Measurements from ENCODE around the gene FNDC10.
A peak's percentile ranks its signal among the peaks of the same experiment; 100 is the strongest.
"Not testable (repeated sequence)": the region's sequence is repeated elsewhere in the genome, so short reads cannot be mapped to it uniquely, and the experiment has no call there.

The FNDC10 gene

DNA sequence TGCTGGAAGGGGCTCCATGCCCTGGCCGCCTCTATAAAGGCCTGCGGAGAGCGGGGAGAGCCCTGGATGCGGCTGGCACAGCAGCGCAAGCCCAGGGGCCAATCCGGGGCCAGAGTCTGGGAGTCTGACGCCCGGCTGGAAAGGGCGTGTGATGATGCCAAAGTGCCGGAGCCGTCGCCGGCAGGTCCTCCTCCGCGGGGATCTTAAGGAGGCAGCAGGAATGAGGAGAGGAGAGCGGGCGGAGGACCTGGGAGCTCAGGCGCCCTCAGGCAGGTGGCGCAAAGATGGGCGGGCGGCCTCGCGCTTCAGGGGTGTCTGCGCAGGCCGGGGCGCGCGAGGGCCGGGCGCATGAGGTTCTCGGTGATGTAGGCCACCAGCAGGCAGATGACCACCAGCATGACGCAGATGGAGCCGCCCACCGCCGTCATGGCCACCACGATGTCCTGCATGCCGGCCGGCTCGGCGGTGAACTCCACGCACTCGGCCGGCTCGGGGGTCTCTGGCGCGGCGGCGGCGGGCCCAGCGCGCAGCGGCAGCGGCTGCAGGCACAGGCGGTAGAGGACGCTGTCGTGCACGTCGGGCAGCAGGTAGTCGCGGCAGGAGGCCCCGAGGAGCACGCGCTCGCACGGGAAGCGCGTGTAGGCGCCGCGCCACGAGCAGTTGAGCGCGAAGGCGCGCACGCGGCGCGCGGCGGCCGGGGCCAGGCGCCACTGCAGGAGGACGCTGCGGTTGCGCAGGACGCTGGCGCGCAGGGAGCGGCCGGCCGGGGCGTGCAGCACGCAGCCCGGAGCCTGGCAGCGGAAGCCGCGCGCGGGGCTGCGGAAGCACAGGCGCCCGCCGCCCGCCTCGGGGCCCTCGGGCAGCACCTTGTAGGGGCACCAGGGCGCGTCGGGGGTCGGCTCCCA lies 653 bp downstream of the FNDC10 start:
- DNase-seq (ENCODE audit: low read depth in 2 of 2): no peak

- DNase-seq (ENCODE audit: low read depth in 2 of 2): no peak
Observed at GRCh38 chr1:1598720-1599029, 1.3 kb downstream of the FNDC10 start.

DNA sequence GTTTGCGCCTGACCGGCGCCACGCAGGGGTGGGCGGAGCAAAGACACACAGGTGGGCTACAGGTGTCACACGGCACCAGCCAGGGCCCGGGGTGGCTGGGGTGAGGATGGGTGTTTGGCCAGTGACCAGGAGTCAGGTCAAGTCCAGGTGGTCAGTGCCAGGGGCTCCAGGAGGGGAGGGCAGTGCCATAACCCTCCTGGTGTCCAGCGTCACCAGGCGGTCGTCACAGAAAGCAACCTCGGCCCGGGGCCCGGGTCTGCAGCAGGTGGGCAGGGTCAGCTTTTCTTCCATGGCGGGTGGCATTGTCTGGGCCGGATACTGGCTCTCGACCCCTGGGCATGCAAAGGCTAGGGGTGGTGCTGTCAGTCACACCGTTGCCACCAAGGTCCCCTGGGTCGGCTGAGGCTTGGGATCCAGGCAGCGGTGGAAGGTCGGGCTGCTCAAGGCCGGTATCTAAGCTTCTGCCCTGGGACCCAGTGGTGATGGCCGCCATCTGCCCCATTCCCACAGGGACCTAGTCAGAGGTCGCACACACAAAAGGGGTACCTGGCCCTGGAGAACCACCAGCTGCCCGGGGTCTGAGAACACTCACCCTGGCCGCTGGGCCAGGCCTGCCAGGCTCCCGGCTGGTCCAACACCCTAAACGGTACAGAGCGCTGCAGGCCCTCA lies 1.8 kb downstream of the FNDC10 start:
- no peak for DNase-seq (ENCODE audit: low read depth in 2 of 2)

GRCh38 chr1:1597275-1597930 lies 2.5 kb downstream of the FNDC10 start:
- DNase-seq (ENCODE audit: low read depth in 2 of 2): no peak

DNA sequence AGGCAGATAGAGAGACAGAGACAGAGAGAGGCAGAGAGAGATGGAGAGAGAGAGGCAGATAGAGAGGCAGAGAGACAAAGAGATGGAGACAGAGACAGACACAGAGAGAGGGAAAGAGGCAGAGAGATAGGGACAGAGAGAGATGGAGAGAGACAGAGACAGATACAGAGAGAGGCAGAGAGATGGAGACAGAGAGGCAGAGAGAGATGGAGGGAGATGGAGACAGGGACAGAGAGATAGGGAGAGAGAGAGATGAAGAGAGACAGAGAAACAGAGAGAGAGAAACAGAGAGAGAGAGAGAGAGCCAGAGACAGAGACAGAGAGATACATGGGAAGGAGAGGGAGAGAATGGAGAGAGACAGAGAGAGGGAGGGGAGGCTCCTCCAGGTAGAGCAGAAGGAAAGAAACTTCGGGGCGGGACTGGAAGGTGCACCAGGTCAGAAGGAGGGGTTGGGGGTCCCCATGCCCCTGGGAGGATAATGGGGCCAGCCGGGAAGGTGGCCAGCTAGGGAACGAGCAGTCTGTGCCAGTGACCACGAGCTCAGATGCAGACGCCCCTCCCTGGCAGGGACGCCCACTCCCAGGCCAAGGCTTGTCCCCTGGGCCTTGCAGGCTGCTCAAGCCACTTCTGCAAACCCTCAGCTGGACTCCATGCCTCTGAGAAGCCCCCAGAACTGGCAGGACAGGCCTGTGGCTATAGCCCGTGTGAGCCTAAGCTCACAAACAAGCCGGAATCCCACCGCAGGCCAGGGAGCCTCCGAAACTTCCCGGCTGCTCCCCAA lies 3.3 kb downstream of the FNDC10 start:
- no peak for DNase-seq (ENCODE audit: low read depth in 2 of 2)

DNA sequence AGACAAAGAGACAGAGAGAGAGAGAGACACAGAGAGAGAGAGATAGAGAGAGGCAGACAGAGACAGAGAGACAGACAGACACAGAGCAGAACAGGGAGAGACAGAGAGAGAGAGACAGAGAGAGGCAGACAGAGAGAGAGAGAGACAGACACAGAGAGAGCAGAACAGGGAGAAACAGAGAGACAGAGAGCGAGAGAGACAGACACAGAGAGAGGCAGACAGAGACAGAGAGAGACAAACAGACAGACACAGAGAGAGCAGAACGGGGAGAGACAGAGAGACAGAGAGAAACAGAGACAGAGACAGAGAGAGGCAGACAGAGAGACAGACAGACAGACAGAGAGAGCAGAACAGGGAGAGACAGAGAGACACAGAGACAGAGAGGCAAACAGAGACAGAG lies 4.6 kb downstream of the FNDC10 start:
- DNase-seq (ENCODE audit: low read depth in 2 of 2): not testable (repeated sequence)

GRCh38 chr1:1594602-1595260 lies 5.2 kb downstream of the FNDC10 start:
- no peak for DNase-seq (ENCODE audit: low read depth in 2 of 2)

GRCh38 chr1:1593834-1594601 lies 5.9 kb downstream of the FNDC10 start:
- no peak for DNase-seq (ENCODE audit: low read depth in 2 of 2)

GRCh38 chr1:1591452-1591851 lies 8.5 kb downstream of the FNDC10 start:
- no peak for DNase-seq (ENCODE audit: low read depth in 2 of 2)

DNA sequence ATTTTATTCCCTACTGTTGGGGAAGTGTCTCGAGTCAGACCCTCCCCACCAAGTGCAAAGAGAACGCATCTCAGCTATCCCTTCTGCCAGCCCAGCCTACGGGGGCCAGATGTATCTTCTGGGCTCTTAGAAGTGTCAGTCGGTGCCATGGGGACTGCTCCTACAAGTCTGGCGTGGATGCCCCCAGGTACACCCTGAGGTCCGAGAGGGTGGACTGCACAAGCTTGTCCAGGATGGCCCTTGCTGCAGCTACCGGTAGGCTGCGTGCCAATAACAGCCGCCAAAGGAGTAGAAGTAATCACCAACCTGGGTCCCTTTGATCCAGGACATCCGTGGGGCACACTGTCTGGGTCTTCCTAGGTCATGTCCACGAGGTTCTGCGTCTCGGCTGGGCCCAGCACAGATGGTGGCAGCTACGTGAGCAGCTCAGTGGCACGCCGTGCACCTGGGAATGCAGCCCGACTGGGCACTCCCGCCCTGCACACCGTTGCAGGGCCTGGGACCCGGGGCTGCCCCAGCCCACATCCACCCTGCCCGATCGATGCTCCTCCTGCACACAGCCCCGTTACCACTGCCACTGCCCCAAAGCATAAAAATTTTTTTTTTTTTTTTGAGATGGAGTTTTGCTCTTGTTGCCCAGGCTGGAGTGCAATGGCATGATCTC lies 16.5 kb downstream of the FNDC10 start:
- DNase-seq (ENCODE audit: low read depth in 2 of 2): no peak

- DNase-seq (ENCODE audit: low read depth in 2 of 2): no peak
Observed at GRCh38 chr1:1582585-1583346, 17.2 kb downstream of the FNDC10 start.

DNA sequence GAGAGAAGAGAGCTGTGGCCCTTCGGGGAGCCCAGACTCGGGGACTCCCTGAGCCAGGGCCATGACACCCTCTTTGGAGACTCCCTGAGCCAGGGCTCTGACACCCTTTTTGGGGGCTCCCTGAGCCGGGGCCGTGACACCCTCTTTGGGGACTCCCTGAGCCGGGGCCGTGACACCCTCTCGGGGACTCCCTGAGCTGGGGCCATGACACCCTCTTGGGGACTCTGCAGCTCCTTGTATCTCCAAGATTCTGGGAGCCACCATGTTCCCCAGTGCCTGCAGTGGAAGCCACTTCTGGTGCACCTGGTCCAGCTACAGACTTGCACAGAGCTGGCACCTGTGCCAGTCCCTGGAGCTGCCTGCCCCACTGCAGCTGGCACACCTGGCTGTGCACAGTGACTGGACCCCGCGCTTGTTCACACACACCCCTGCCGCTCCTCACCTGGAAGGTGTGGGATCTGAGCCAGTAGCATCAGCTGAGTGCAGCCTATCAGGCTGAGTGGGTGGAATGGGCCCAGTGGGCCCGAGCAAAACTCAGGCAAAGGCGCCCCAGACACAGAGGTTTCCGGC lies 21.5 kb downstream of the FNDC10 start:
- no peak for DNase-seq (ENCODE audit: low read depth in 2 of 2)

DNA sequence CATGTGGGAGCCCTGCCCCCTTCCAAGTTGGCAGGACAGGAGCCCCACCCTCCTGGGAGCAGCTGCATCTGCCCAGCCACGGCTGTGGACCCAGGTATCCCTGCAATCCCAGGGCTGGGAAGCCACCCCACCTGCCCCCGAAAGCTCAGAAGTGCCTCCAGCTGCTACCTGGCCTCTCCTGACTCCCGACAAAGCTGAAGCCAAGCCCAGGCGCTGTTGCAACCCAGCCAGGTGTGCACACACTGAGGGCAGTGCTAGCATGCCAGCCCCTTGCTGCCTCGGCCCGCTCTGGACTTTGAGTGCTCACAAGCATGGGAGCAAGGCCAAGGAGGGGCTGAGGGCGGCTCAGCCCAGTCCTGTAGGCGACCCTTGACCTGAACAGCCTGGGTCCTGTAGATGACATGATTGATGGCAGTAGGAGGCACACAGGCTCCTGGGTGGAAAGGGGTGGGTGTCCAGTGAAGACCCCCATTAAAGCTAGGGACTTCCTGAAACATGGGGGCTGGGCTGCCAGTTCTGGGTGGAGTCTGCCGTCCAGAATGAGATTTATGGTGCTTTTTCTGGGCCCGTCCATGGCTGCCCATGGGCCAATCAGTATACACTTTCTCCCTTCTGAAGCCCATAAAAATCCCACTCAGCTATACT lies 22.4 kb downstream of the FNDC10 start:
- no peak for DNase-seq (ENCODE audit: low read depth in 2 of 2)

GRCh38 chr1:1574721-1575537 lies 25.0 kb downstream of the FNDC10 start, which contains the start of gene SSU72:
TSS of gene SSU72 (minus strand) at chr1:1574863. CDS start at chr1:1574557, 306 bp downstream.
- DNase-seq (ENCODE audit: low read depth in 2 of 2): peak; percentile 91 to 93

DNA sequence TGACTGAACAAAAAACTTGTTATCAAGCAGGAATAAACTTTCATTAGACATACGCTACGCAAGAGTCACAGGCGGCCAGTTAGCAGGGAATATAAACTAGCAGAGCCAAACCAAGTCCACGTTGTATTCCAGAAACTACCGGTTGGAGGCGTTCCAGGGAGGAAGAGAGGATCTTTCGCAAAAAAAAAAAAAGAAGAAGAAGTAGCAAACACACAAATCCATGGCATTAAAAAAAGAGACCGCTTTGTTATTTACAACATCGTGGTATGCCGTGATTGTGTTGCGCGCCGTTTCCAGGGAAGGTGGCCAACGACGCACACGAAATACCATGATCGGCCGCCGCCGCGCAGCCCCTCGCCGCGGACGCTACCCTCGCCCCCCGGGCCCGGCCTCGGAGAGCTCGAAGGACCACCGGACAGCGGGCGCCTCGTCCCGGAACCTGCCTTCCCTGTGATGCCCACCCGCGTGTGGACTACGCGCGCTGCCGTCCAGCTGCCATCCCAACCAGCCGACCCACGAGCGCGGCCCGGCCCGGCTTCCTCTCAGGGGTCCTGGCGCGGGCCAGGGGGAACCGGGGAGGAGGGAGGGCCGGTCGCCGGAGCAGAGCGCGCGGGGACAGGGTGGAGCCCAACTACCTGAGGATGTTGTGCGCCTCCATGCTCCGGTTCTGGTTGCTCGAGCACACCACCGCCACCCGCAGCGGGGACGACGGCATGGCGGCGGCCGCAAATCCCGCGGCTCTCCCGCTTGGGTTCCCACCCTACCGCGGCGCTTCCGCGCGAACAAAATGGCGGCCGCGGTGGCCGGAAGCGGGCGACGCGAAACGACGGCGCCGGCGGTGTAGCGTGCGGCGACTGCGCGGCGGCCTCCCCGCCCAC lies 25.9 kb downstream of the FNDC10 start:
- DNase-seq (ENCODE audit: low read depth in 2 of 2): peak; percentile 47 to 62

GRCh38 chr1:1569341-1569740 lies 30.6 kb downstream of the FNDC10 start:
- no peak for DNase-seq (ENCODE audit: low read depth in 2 of 2)

- DNase-seq (ENCODE audit: low read depth in 2 of 2): no peak
Observed at GRCh38 chr1:1567891-1568291, 32.0 kb downstream of the FNDC10 start.

All from stimulated activated CD8-positive, alpha-beta memory T cell treated with anti-CD3 and anti-CD28 coated beads, Interleukin-2, amount 100 ng/mL, for 48 hours (primary cell).